GM19372 (cell line): ENCODE results near the gene LIAS.
"Not testable (repeated sequence)": the region's sequence is repeated elsewhere in the genome, so short reads cannot be mapped to it uniquely, and the experiment has no call there.

ENCODE experiments used
- ATAC-seq: cut with Tn5 transposase; IDR thresholded peaks from one replicate; pipeline ENCODE4 v1.9.1; 2021; ENCODE audit warnings: mild to moderate bottlenecking, low read depth, moderate library complexity; ENCODE audit not compliant: unreplicated experiment

Gene LIAS

GRCh38 chr4:39452860-39453587 lies 5.8 kb upstream of the LIAS start:
- no peak for ATAC-seq

- no peak for ATAC-seq
These were observed 5.1 kb upstream of the LIAS start for GRCh38 chr4:39453738-39454137.

- ATAC-seq: no peak
These were observed 3.4 kb upstream of the LIAS start for GRCh38 chr4:39455486-39455885.

- no peak for ATAC-seq
These were observed 1.7 kb upstream of the LIAS start for GRCh38 chr4:39456946-39457763.

- ATAC-seq: not testable (repeated sequence)
These were observed 723 bp upstream of the LIAS start for GRCh38 chr4:39458161-39458504.

- no peak for ATAC-seq
These were observed 6.1 kb downstream of the LIAS start for GRCh38 chr4:39464886-39465501.

- ATAC-seq: no peak
These were observed 7.9 kb downstream of the LIAS start for GRCh38 chr4:39466747-39467146.

GRCh38 chr4:39467464-39467863 lies 8.6 kb downstream of the LIAS start:
- no peak for ATAC-seq

- peak; percentile 74 for ATAC-seq
These were observed 10.7 kb downstream of the LIAS start for GRCh38 chr4:39469429-39470077.

GRCh38 chr4:39470402-39470801 lies 11.5 kb downstream of the LIAS start:
- ATAC-seq: no peak

GRCh38 chr4:39472396-39472795 lies 13.5 kb downstream of the LIAS start:
- ATAC-seq: no peak

- no peak for ATAC-seq
These were observed 17.5 kb downstream of the LIAS start for GRCh38 chr4:39476187-39476895.

GRCh38 chr4:39480251-39480650 lies 21.4 kb downstream of the LIAS start:
- no peak for ATAC-seq

GRCh38 chr4:39480902-39481695 lies 22.2 kb downstream of the LIAS start:
- ATAC-seq: no peak

GRCh38 chr4:39484582-39485272 lies 25.9 kb downstream of the LIAS start:
- ATAC-seq: no peak

- ATAC-seq: no peak
These were observed 27.5 kb downstream of the LIAS start for GRCh38 chr4:39486221-39486804.

- no peak for ATAC-seq
These were observed 31.5 kb downstream of the LIAS start for GRCh38 chr4:39490322-39490721.

GRCh38 chr4:39494354-39494753 lies 35.5 kb downstream of the LIAS start:
- ATAC-seq: no peak
